SU-DHL-6 (cell line): ENCODE measurements around the gene KRT80.

Experiments used
- CTCF ChIP-seq: fragments of 200-600 bp; sonication (generic); IDR thresholded peaks from one replicate; pipeline ENCODE4 v1.5.1; 2017; ENCODE audit warnings: antibody characterized with exemption, mild to moderate bottlenecking, low read length, moderate library complexity; ENCODE audit not compliant: insufficient read depth, poor library complexity, severe bottlenecking
- EZH2phosphoT487 ChIP-seq: fragments of 200-600 bp; sonication (generic), shearing (Covaris generic); conservative IDR thresholded peaks from 2 replicates; pipeline ENCODE4 v1.6.1; 2018; ENCODE audit warnings: mild to moderate bottlenecking, antibody characterized with exemption, low read length, moderate library complexity, mixed read lengths

GRCh38 chr12:52200781-52201450 lies 9.1 kb upstream of the KRT80 start:
- TF ChIP-seq CTCF, result no peak
- no peak for TF ChIP-seq EZH2phosphoT487
